CD4-positive, alpha-beta T cell treated with Interleukin-12 subunit alpha and Interleukin-12 subunit beta, for 1 hour (primary cell): Measurements from ENCODE around the gene CERK.

Experiments
- DNase-seq: peaks from one replicate; pipeline ENCODE4 v3.0.0-alpha.2; 2020

Gene CERK

GRCh38 chr22:46676881-46677280 is 61.2 kb downstream of the CERK start:
- no peak for DNase-seq

DNA sequence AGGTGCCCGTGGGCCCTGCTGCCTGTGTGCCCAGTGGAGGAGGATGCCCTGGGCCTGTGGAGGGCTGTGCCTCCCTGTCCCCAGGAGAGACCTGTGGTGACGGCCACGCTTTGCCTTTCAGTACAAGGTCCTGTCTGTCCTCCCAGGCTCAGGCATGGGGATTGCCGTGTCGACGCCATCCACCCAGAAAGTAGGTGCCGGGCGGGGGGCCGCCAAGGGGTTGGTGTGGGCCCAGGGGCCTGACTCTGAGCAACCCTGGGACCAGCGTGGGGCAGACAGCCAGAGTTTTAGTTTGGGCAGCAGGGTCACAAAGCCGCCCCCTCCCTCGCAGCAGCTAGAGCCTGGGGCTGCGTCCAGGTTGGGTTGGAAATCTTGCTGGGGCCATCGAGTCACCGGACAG is 61.6 kb downstream of the CERK start:
- DNase-seq: no peak

DNA sequence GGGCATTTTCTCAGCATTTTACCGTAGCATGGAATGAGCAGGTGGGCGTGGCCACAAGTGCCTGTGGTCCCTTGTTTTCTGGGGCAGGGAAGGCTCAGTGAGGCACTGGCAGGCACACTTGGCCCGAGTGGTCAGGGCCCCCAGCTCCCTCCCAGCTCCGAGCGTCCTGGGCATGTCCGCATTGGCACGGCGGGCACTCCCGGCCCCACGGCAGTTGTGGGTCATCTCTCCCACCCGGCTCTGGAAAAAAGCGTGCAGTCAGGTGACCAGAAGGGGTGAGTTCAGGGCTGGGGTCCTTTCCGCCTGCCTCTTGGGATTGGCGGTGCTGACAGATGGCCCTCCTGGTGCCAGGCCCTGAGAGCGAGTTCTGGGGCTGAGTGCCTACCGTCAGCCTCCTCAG is 62.1 kb downstream of the CERK start:
- DNase-seq: no peak

DNA sequence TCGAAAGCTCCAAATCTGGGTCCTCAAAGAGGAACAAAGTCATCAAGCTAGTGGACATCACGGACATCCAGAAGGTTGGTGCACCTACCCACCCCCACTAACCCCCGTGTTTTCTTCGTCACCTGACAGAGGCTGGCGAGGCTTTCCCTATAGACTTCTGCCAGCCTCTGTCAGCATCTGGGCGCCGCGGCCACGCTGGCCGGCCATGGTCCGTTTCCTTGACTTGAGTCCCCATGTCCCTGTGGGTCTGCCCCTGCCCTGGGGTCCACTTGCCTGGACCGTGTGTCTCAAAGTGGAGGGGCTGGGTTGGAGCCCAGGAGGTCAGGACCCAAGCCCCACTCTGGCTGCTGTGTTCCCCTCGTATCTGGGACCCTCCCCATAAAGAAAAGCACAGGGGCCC is 62.6 kb downstream of the CERK start:
- DNase-seq: no peak

DNA sequence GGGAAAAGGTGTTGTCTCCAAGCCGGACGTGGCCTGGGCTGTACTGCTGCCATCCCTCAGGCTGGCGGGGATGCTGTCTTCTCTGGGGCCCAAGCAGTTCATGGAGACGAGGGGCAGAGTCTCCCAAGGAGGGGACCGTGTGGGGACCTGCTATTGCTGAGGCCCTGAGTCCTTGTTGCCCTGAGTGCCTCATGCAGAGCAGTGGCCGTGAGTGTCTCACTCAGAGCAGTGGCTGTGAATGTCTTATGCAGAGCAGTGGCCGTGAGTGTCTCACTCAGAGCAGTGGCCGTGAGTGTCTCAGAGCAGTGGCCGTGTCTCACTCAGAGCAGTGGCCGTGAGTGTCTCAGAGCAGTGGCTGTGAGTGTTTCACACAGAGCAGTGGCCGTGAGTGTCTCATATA is 63.1 kb downstream of the CERK start:
- no peak for DNase-seq

- peak; percentile 80 for DNase-seq
Measured at GRCh38 chr22:46674367-46674781, 63.7 kb downstream of the CERK start.

- no peak for DNase-seq
Measured at GRCh38 chr22:46673662-46674236, 64.3 kb downstream of the CERK start.

GRCh38 chr22:46673205-46673604 is 64.8 kb downstream of the CERK start:
- no peak for DNase-seq

GRCh38 chr22:46672731-46673130 is 65.3 kb downstream of the CERK start:
- no peak for DNase-seq

GRCh38 chr22:46671824-46672432 is 66.1 kb downstream of the CERK start:
- DNase-seq: no peak

- DNase-seq: no peak
Measured at GRCh38 chr22:46669201-46669600, 68.9 kb downstream of the CERK start.

GRCh38 chr22:46668116-46668515 is 69.9 kb downstream of the CERK start:
- DNase-seq: no peak

DNA sequence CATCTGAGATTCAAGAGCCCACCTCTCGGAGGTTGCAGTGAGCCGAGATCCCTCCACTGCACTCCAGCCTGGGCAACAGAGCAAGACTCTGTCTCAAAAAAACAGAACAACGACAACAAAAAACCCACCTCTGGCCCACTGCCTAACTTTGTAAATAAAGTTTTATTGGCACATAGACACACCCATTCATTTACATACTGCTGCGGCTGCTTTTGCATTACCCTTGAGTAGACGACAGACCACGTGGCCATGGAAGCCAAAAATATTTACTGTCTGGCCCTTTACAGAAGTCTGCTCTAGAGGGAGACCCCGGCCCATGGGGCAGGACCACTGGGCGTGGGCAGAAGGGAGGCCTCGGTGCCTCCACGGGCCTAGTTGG is 70.8 kb downstream of the CERK start:
- DNase-seq: no peak

DNA sequence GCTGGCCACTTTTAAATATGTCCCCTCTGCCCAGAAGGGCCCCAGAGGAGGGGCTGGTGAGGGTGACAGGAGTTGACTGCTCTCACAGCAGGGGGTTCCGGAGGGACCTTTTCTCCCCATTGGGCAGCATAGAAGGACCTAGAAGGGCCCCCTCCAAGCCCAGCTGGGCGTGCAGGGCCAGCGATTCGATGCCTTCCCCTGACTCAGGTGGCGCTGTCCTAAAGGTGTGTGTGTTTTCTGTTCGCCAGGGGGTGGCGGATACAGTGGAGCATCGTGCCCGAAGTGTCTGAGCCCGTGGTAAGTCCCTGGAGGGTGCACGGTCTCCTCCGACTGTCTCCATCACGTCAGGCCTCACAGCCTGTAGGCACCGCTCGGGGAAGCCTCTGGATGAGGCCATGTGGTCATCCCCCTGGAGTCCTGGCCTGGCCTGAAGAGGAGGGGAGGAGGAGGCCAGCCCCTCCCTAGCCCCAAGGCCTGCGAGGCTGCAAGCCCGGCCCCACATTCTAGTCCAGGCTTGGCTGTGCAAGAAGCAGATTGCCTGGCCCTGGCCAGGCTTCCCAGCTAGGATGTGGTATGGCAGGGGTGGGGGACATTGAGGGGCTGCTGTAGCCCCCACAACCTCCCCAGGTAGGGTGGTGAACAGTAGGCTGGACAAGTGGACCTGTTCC is 71.3 kb downstream of the CERK start:
- no peak for DNase-seq

DNA sequence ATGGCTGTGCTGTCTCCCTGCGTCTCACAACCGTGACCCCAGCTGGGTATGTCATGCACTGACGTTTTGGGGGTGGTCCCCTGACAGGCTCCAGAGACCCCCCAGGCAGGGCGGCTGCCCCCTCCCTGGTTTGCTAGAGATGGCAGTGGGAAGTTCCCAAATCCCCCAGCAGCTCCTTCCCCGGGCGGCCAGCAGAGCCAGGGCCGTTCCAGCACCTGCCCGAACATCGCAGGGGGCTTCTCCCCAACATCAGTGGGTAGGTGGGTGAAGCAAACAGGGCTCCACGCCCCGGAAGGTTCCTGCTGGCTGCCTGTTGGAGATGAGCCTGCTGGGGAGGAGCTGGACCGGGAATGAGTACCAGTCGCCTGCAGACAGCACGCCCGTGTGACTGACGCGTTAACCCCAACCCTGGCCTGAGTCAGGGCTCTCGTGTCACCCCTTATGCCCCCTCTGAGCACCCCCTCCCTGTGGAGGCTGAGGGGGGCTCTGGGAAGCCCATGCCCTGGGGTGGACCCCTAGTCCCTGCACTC is 72.2 kb downstream of the CERK start:
- no peak for DNase-seq

DNA sequence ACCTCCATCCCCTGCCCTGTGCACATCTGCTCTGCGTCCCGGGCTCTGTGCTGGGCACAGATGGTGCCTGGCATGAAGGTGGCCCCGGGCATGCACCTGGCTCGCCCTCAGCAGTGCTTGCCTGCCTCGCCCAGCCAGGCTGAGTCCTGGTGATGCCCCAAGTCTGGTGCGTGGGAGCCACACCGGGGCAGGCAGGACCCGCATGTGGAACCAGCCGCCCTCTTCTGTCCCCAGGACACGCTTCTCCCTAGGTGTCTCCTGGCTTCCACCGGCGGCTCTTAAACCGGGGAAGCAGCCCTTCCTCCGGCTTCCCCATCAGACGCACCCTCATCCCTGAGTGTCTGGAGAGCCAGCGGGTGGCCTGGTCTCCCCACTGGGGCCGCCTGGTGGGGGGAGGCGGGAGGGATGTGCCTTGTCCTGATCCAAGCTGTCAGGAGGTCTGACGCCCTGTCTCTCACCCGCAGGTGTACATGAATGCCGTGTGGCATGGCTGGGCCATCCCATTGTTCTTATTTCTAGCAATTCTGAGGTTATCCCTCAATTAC is 72.8 kb downstream of the CERK start:
- no peak for DNase-seq

GRCh38 chr22:46664301-46664855 is 73.7 kb downstream of the CERK start:
- DNase-seq: no peak

- no peak for DNase-seq
Measured at GRCh38 chr22:46663436-46664100, 74.5 kb downstream of the CERK start.

- no peak for DNase-seq
Measured at GRCh38 chr22:46663001-46663400, 75.1 kb downstream of the CERK start.

DNA sequence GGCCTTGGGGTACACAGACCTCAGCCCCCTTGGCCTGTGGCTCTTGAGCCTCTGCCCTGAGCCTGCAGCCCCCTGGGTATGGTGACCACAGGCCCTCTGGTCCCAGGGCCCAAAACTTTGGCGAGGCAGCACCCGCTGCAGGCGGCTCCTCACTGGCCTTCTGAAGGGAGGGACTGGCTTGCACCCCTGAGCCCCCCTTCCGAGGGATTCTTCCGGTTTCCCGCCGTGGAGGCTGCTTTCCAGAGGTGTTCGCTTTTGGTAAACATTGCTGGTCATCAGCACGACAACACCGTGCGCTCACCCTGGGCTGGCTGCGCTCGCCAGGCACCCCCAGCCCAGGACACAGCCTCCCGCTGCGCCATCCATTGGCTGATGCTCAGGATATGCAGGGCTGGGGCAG is 75.8 kb downstream of the CERK start:
- no peak for DNase-seq

GRCh38 chr22:46661221-46661851 is 76.7 kb downstream of the CERK start:
- peak; percentile 46 for DNase-seq

- DNase-seq: peak; percentile 25
Measured at GRCh38 chr22:46660604-46661201, 77.3 kb downstream of the CERK start.
